RWPE2 (cell line): Measurements from ENCODE around the gene SRM.

Experiments
- ATAC-seq: fragments of 200-7000 bp; cut with Tn5 transposase; 3 replicates; pipeline ENCODE4 v1.9.1; 2021; ENCODE audit warnings: low read depth
- DNase-seq: peaks from one replicate; pipeline ENCODE4 v3.0.0-alpha.2; 2020; ENCODE audit warnings: low spot score
- H3K27ac ChIP-seq: fragments of 450-650 bp; 2 replicates; pipeline ENCODE4 v1.5.1; 2017; ENCODE audit warnings: mild to moderate bottlenecking; ENCODE audit not compliant: poor library complexity, severe bottlenecking
- H3K27me3 ChIP-seq: fragments of 250-450 bp; sonication (Bioruptor Pico); 2 replicates; pipeline ENCODE4 v1.5.1; 2021; ENCODE audit warnings: mild to moderate bottlenecking, moderate library complexity; ENCODE audit not compliant: insufficient read depth, poor library complexity, severe bottlenecking
- H3K36me3 ChIP-seq: fragments of 250-450 bp; sonication (Bioruptor Pico); 2 replicates; pipeline ENCODE4 v1.5.1; 2020; ENCODE audit warnings: low read depth, mild to moderate bottlenecking, moderate library complexity
- H3K4me1 ChIP-seq: fragments of 250-450 bp; sonication (Bioruptor Pico); 2 replicates; pipeline ENCODE4 v1.5.1; 2021; ENCODE audit warnings: mild to moderate bottlenecking, moderate library complexity; ENCODE audit not compliant: insufficient read depth, poor library complexity, severe bottlenecking
- H3K4me3 ChIP-seq: fragments of 250-450 bp; sonication (Bioruptor Pico); 2 replicates; pipeline ENCODE4 v1.5.1; 2021; ENCODE audit warnings: mild to moderate bottlenecking, moderate library complexity; ENCODE audit not compliant: severe bottlenecking
- H3K9me3 ChIP-seq: fragments of 250-450 bp; sonication (Bioruptor Pico); 2 replicates; pipeline ENCODE4 v1.5.1; 2021; ENCODE audit warnings: mild to moderate bottlenecking, moderate library complexity; ENCODE audit not compliant: severe bottlenecking
- TF ChIP-seq, protein P1 (sequence below): fragments of 450-650 bp; IDR thresholded peaks from one replicate; pipeline ENCODE4 v1.5.1; 2017; ENCODE audit warnings: mild to moderate bottlenecking, moderate library complexity; ENCODE audit not compliant: poor library complexity, severe bottlenecking

Gene SRM

GRCh38 chr1:11026903-11027302 lies 32.9 kb downstream of the SRM start:
- no peaks in the 10 kb centered on the region for H3K27me3 ChIP-seq
- no peak overlapping the region for H3K4me3 ChIP-seq
- TF ChIP-seq, protein P1, sequence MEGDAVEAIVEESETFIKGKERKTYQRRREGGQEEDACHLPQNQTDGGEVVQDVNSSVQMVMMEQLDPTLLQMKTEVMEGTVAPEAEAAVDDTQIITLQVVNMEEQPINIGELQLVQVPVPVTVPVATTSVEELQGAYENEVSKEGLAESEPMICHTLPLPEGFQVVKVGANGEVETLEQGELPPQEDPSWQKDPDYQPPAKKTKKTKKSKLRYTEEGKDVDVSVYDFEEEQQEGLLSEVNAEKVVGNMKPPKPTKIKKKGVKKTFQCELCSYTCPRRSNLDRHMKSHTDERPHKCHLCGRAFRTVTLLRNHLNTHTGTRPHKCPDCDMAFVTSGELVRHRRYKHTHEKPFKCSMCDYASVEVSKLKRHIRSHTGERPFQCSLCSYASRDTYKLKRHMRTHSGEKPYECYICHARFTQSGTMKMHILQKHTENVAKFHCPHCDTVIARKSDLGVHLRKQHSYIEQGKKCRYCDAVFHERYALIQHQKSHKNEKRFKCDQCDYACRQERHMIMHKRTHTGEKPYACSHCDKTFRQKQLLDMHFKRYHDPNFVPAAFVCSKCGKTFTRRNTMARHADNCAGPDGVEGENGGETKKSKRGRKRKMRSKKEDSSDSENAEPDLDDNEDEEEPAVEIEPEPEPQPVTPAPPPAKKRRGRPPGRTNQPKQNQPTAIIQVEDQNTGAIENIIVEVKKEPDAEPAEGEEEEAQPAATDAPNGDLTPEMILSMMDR: no peak
- no peak for DNase-seq
- no peaks in the 10 kb centered on the region for H3K9me3 ChIP-seq
- H3K36me3 ChIP-seq: peaks cover 50% of the 10 kb centered on the region
- H3K27ac ChIP-seq: peak overlapping the region; percentile 28
- H3K4me1 ChIP-seq: peaks cover 12% of the 10 kb centered on the region
- ATAC-seq: no peak

- H3K27ac ChIP-seq: peak overlapping the region; percentile 28
- TF ChIP-seq, protein P1: no peak
- DNase-seq (no peak), ATAC-seq (peak; percentile 62; the same call in 2 of the 3 replicates)
- peaks cover 59% of the 10 kb centered on the region for H3K36me3 ChIP-seq
- H3K27me3 ChIP-seq: no peaks in the 10 kb centered on the region
- peaks cover 12% of the 10 kb centered on the region for H3K4me1 ChIP-seq
- no peaks in the 10 kb centered on the region for H3K9me3 ChIP-seq
- no peak overlapping the region for H3K4me3 ChIP-seq
Observed at GRCh38 chr1:11026052-11026451, 33.8 kb downstream of the SRM start.

DNA sequence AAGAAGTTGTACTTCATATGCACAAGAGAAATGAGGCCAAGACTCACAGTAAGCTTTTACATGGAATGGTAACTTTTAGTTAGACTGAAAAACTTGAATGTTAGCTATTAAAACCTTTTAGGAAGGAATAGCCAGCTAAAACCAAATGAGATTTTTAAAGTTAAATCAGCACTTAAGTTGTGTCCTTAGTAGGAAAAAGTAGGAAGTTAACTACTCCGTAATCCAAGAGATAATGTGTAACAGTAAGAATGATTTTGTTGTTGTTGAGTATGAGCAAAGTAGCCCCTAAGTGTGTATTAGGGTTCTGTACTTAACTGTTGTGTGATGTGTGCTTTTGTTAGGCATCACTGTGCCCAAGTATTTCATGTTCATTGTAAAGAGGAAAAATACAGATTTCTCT lies 34.2 kb downstream of the SRM start:
- Histone ChIP-seq H3K36me3 (peaks cover 63% of the 10 kb centered on the region), H3K9me3 (no peaks in the 10 kb centered on the region), H3K4me3 (no peak overlapping the region), H3K27me3 (no peaks in the 10 kb centered on the region), H3K27ac (peak overlapping the region; percentile 28), H3K4me1 (peaks cover 12% of the 10 kb centered on the region)
- DNase-seq (no peak), ATAC-seq (no peak)
- TF ChIP-seq, protein P1: no peak

GRCh38 chr1:11024874-11025203 lies 35.0 kb downstream of the SRM start:
- H3K27ac ChIP-seq: peak overlapping the region; percentile 28
- DNase-seq: no peak
- no peak overlapping the region for H3K4me3 ChIP-seq
- H3K4me1 ChIP-seq: peaks cover 12% of the 10 kb centered on the region
- H3K27me3 ChIP-seq: no peaks in the 10 kb centered on the region
- TF ChIP-seq, protein P1: no peak
- H3K36me3 ChIP-seq: peaks cover 71% of the 10 kb centered on the region
- no peak; the same call in 2 of the 3 replicates for ATAC-seq
- H3K9me3 ChIP-seq: no peaks in the 10 kb centered on the region

DNA sequence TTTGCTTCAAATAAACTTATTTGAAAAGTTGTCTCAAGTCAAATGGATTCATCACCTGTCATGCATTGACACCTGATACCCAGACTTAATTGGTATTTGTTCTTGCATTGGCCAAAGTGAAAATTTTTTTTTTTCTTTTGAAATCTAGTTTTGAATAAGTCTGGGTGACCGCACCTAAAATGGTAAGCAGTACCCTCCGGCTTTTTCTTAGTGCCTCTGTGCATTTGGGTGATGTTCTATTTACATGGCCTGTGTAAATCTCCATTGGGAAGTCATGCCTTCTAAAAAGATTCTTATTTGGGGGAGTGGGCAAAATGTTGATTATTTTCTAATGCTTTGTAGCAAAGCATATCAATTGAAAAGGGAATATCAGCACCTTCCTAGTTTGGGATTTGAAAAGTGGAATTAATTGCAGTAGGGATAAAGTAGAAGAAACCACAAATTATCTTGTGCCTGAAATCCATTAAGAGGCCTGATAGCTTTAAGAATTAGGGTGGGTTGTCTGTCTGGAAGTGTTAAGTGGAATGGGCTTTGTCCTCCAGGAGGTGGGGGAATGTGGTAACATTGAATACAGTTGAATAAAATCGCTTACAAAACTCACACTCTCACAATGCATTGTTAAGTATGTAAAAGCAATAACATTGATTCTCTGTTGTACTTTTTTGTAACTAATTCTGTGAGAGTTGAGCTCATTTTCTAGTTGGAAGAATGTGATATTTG lies 35.5 kb downstream of the SRM start:
- peaks cover 12% of the 10 kb centered on the region for H3K4me1 ChIP-seq
- TF ChIP-seq, protein P1: no peak
- ATAC-seq (no peak), DNase-seq (no peak)
- H3K4me3 ChIP-seq: no peak overlapping the region
- no peaks in the 10 kb centered on the region for H3K27me3 ChIP-seq
- H3K36me3 ChIP-seq: peaks cover 76% of the 10 kb centered on the region
- H3K9me3 ChIP-seq: no peaks in the 10 kb centered on the region
- H3K27ac ChIP-seq: peak overlapping the region; percentile 28
